ENCODE measurements around the gene ANXA1. TPM values are rescaled to one million over a fixed set of nuclear protein-coding genes. Genes with fewer than 3 reads are reported as not detected.
"Not testable (repeated sequence)": the region's sequence is repeated elsewhere in the genome, so short reads cannot be mapped to it uniquely, and the experiment has no call there.

ANXA1 gene, protein sequence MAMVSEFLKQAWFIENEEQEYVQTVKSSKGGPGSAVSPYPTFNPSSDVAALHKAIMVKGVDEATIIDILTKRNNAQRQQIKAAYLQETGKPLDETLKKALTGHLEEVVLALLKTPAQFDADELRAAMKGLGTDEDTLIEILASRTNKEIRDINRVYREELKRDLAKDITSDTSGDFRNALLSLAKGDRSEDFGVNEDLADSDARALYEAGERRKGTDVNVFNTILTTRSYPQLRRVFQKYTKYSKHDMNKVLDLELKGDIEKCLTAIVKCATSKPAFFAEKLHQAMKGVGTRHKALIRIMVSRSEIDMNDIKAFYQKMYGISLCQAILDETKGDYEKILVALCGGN
- total RNA-seq = 100 to 1,000 TPM; 101 to 281 (median 187) TPM

DNA sequence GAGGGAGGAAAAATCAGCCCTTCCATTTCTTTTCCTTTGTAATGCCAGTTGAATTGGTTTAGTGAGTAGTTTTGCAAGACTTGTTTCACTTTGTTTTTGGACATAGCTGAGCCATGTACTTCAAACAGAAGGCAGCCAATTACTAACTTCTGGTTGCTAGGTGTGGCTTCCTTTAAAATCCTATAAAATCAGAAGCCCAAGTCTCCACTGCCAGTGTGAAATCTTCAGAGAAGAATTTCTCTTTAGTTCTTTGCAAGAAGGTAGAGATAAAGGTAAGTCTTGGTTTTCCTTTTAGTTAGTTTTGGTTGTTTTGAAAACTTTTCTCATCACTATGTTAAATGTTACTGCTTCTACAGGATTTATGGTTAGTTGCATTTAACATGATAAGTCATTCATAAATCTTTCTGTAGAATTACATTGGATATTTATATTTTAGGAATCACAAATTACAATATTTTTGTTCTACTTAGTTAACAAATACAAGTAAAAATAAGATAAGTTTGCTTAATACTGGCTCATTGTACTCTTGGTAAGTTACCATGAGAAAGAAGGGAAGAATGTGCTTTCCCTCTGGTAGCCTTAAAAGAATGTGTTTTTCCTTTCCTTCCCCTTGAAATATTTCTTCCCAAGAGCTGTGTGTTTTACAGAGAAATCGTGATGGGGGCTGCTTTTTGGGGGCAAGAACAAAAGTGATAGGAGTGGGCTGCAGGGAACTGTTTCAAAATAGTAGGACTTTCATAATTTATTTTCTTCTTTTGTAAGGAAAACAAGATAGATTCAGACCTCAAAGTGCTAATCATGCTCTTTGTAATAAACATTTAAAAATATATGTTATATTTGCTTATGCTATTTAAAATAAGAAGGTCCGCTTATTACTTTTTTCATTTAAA lies at the start of gene ANXA1:
ANXA1 (plus strand) TSS at position 213 of the 890 bp plus-strand sequence. CDS start 6,671 bp downstream, outside the sequence.
- Histone ChIP-seq H3K36me3 (no peaks in the 10 kb centered on the region), H3K27me3 (no peaks in the 10 kb centered on the region), H3K4me1 (peaks cover 0 to 25% of the 10 kb centered on the region in 2 donors)

DNA sequence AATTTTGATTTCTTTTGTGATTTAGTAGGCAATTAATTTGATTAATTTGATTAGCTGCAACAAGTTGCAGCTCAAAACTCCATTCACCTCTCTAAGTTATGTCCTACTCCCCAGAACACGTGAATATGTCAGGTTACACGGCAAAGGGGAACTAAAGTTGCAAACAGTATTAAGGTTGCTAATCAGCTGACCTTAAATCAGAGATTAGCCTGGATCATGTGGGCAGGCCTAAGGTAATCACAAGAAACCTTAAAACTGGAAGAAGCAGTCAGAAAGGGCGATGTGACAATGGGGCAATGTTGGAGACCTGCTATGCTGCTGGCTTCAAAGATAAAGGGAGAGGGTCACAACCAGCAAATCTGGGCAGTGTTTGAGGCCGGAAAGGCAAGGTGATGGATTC lies 47.3 kb upstream of the ANXA1 start:
- H3K4me3 ChIP-seq = no peak overlapping the region
- no peaks in the 10 kb centered on the region for H3K27me3 ChIP-seq
- no peaks in the 10 kb centered on the region for H3K9me3 ChIP-seq
- no peaks in the 10 kb centered on the region for H3K4me1 ChIP-seq
- no peak overlapping the region for H3K27ac ChIP-seq
- intact Hi-C loops (cut with DNase I; ENCODE audit: low total_unique reads) = no loop called here
- no peaks in the 10 kb centered on the region for H3K36me3 ChIP-seq
- DNase-seq = no peak
- TF ChIP-seq POLR2A (IDR thresholded peaks at IDR 0.05) = no peak
- TF ChIP-seq, protein P1, sequence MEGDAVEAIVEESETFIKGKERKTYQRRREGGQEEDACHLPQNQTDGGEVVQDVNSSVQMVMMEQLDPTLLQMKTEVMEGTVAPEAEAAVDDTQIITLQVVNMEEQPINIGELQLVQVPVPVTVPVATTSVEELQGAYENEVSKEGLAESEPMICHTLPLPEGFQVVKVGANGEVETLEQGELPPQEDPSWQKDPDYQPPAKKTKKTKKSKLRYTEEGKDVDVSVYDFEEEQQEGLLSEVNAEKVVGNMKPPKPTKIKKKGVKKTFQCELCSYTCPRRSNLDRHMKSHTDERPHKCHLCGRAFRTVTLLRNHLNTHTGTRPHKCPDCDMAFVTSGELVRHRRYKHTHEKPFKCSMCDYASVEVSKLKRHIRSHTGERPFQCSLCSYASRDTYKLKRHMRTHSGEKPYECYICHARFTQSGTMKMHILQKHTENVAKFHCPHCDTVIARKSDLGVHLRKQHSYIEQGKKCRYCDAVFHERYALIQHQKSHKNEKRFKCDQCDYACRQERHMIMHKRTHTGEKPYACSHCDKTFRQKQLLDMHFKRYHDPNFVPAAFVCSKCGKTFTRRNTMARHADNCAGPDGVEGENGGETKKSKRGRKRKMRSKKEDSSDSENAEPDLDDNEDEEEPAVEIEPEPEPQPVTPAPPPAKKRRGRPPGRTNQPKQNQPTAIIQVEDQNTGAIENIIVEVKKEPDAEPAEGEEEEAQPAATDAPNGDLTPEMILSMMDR (IDR thresholded peaks at IDR 0.05) = no peak

More for the DNA sequence above, at the start of gene ANXA1:
- no peak for DNase-seq
- TF ChIP-seq, protein P1 (IDR thresholded peaks at IDR 0.05) = no peak
- peak; percentile 46 to 79 for TF ChIP-seq POLR2A (IDR thresholded peaks at IDR 0.05)
- intact Hi-C loops (cut with DNase I; ENCODE audit: low total_unique reads) = no loop called here
- Histone ChIP-seq H3K27ac (peak within 1 kb of the TSS; percentile 74 to 89), H3K4me3 (peak within 1 kb of the TSS; percentile 39 to 42), H3K9me3 (no peaks in the 10 kb centered on the region)

DNA sequence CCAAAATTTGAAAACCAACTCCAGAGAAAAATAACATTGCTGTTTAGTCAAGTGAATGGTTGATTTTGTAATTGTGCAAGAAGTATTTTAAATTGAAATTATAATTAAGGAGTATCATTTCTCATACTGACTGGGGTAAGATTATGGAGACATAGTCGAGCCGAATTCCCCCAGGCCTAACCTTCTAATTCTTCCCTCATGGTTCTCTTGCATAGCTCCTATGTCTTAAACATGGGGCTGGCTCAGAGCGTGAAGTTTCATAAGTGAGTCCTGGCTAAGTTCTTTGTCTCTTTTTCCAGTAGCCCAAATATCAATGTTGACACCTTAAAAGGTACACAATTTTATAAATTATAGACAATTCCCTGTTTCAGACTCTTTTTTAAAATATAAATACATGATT lies 46.7 kb upstream of the ANXA1 start:
- Histone ChIP-seq H3K4me1 (no peaks in the 10 kb centered on the region), H3K4me3 (no peak overlapping the region), H3K36me3 (no peaks in the 10 kb centered on the region), H3K27ac (no peak overlapping the region), H3K9me3 (no peaks in the 10 kb centered on the region), H3K27me3 (no peaks in the 10 kb centered on the region)
- intact Hi-C loops (cut with DNase I; ENCODE audit: low total_unique reads) = no loop called here
- TF ChIP-seq POLR2A (IDR thresholded peaks at IDR 0.05) = no peak
- TF ChIP-seq, protein P1 (IDR thresholded peaks at IDR 0.05) = no peak
- DNase-seq = no peak

DNA sequence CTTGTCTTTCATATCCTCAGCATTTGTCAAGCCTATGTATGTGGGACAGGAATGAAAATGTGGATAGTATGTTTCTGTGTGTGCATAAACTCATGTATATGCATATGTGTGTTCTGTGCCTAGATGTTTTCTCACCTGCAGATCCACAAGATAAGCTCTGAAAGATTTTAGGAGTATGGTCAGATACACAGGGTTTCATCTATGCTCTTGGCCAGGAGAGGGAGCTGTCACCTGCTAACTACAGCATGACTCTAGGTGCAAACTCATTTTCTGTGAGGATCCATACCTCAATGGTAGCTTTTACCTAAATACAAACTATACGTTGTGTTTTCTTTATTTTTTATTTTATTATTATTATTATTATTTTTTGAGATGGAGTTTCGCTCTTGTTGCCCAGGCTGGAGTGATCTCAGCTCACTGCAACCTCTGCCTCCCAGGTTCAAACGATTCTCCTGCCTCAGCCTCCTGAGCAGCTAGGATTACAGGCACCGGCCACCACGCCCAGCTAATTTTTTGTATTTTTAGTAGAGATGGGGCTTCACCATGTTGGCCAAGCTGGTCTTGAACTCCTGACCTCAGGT lies 44.1 kb upstream of the ANXA1 start:
- H3K36me3 ChIP-seq; H3K27ac ChIP-seq; H3K4me3 ChIP-seq; H3K9me3 ChIP-seq; H3K27me3 ChIP-seq; intact Hi-C loops (cut with DNase I; ENCODE audit: low total_unique reads); H3K4me1 ChIP-seq: not testable (repeated sequence)
- DNase-seq = peak; percentile 32 to 51
- TF ChIP-seq, protein P1 (IDR thresholded peaks at IDR 0.05) = peak; percentile 57 to 79 (median 72)

Measured in uterus (tissue), 4 donors.